GM23338 (cell line): Measurements from ENCODE around the gene IGFL3.

Experiments used
- CTCF ChIP-seq, 2 experiments: fragments of 200-600 bp in 1 of 2; sonication (generic) in 1 of 2; conservative IDR thresholded peaks; 2 replicates each; pipeline versions ENCODE4 v1.5.1 to v1.6.1; 2016 to 2017; ENCODE audit warnings: antibody characterized with exemption in 2 of 2, low read depth in 2 of 2, mild to moderate bottlenecking in 2 of 2, moderate library complexity in 1 of 2
- EZH2 ChIP-seq: fragments of 200-600 bp; sonication (generic); IDR thresholded peaks from one replicate; pipeline ENCODE4 v1.8.0; 2017; ENCODE audit warnings: antibody characterized with exemption, mild to moderate bottlenecking, low read depth; ENCODE audit not compliant: unreplicated experiment

DNA sequence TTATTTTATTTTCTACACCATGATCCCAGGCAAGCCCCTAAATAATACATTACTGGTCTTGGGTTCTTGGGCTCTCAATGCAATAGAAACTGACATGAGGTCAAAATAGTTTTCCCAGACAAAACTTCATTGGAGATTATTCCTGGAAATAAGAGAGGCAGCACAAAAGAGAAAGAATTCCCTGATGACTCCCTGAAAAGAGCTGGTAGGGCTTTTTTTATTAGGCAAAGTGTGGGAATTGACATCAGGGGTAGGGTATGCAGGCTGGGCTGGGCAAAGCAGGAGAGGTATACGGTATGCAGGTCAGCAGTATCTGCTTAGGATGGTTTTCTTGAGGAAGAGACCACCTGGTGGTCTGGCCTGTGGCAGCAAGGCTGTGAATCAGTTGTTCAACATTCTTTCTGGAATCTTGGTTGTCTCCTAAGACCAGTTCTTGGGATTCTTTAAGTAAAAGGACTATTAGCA is 9.3 kb upstream of the IGFL3 start:
- no peak for TF ChIP-seq CTCF (conservative IDR thresholded peaks at IDR 0.05; ENCODE audit: low read depth in 2 of 2)
- TF ChIP-seq EZH2: no peak
